RWPE1 (cell line): ENCODE results near the gene SYNPO.

ENCODE experiments used
- CTCF ChIA-PET: fragments of 350-600 bp; sonication (Branson Sonifier 250); formaldehyde crosslinking; extraction: SDS; loops from one replicate; lab custom pipeline; 2021; lab: Yijun Ruan, JAX
- POLR2A ChIA-PET: fragments of 400-600 bp; formaldehyde crosslinking; extraction: SDS; loops from one replicate; lab custom pipeline; 2020; ENCODE audit warnings: antibody characterized with exemption; ENCODE audit not compliant: low non-redundant PET; lab: Yijun Ruan, JAX
- DNase-seq: peaks from one replicate; pipeline ENCODE4 v3.0.0; 2012; ENCODE audit warnings: low spot score
- H3K27ac ChIP-seq: fragments of 450-650 bp; 2 replicates; pipeline ENCODE4 v1.5.1; 2017
- CTCF ChIP-seq: fragments of 450-650 bp; conservative IDR thresholded peaks from 2 replicates; pipeline ENCODE4 v1.5.1; 2017; ENCODE audit warnings: low read depth, mild to moderate bottlenecking

SYNPO gene

GRCh38 chr5:150661821-150662596 is 21.5 kb downstream of the SYNPO start:
- CTCF ChIA-PET: interaction anchor here (0.6 to 1.2 kb wide), 7 partner anchors 14 to 378 kb away, joined by 3 to 4 read pairs (median 3); no protein-coding TSS in a partner anchor
- no peak overlapping the region for H3K27ac ChIP-seq
- TF ChIP-seq CTCF: no peak
- POLR2A ChIA-PET: no interaction called here
- no peak for DNase-seq

- no peak for TF ChIP-seq CTCF
- no peak overlapping the region for H3K27ac ChIP-seq
- DNase-seq: no peak
- POLR2A ChIA-PET: no interaction called here
- CTCF ChIA-PET: interaction anchor here (0.6 to 1.6 kb wide), 5 partner anchors 38 to 213 kb away, joined by 3 to 4 read pairs (median 4); partner anchors contain the start of gene RBM22
Observed at GRCh38 chr5:150662731-150663516, 22.5 kb downstream of the SYNPO start.

- CTCF ChIA-PET: interaction anchor here (0.6 to 1.6 kb wide), 5 partner anchors 37 to 205 kb away, joined by 3 to 6 read pairs (median 4); partner anchors contain the start of gene RBM22
- no peak for TF ChIP-seq CTCF
- POLR2A ChIA-PET: no interaction called here
- H3K27ac ChIP-seq: no peak overlapping the region
- DNase-seq: no peak
Observed at GRCh38 chr5:150663936-150664335, 23.5 kb downstream of the SYNPO start.

GRCh38 chr5:150665044-150665443 is 24.6 kb downstream of the SYNPO start:
- ChIA-PET POLR2A (no interaction called here), CTCF (interaction anchor here (0.5 kb wide), 1 partner anchor 793 kb away, joined by 3 read pairs; no protein-coding TSS in a partner anchor)
- no peak for TF ChIP-seq CTCF
- no peak overlapping the region for H3K27ac ChIP-seq
- no peak for DNase-seq

GRCh38 chr5:150670275-150670947 is 30.0 kb downstream of the SYNPO start:
- POLR2A ChIA-PET: no interaction called here
- CTCF ChIA-PET: no interaction called here
- H3K27ac ChIP-seq: no peak overlapping the region
- no peak for DNase-seq
- no peak for TF ChIP-seq CTCF

- no peak for DNase-seq
- POLR2A ChIA-PET: no interaction called here
Observed at GRCh38 chr5:150670948-150671310, 30.5 kb downstream of the SYNPO start.

More at GRCh38 chr5:150670948-150671310, 30.5 kb downstream of the SYNPO start:
- CTCF ChIA-PET: interaction anchor here (0.6 kb wide), 1 partner anchor 107 kb away, joined by 4 read pairs; no protein-coding TSS in a partner anchor
- no peak overlapping the region for H3K27ac ChIP-seq
- TF ChIP-seq CTCF: no peak
